ENCODE data around the gene ODC1.
"Not testable (repeated sequence)": the region's sequence is repeated elsewhere in the genome, so short reads cannot be mapped to it uniquely, and the experiment has no call there.

Gene ODC1

GRCh38 chr2:10477443-10478297 is 29.5 kb upstream of the ODC1 start:
- DNase-seq: no peak

- no peak for DNase-seq
Measured at GRCh38 chr2:10476723-10477442, 28.8 kb upstream of the ODC1 start.

- DNase-seq: no peak
Measured at GRCh38 chr2:10475811-10476660, 27.9 kb upstream of the ODC1 start.

GRCh38 chr2:10475221-10475722 is 27.1 kb upstream of the ODC1 start:
- DNase-seq: no peak

GRCh38 chr2:10473121-10473756 is 25.1 kb upstream of the ODC1 start:
- DNase-seq: no peak

- no peak for DNase-seq
Measured at GRCh38 chr2:10471955-10472354, 23.8 kb upstream of the ODC1 start.

GRCh38 chr2:10471046-10471571 is 23.0 kb upstream of the ODC1 start:
- no peak for DNase-seq

GRCh38 chr2:10469955-10470608 is 22.0 kb upstream of the ODC1 start:
- no peak for DNase-seq

- DNase-seq: no peak
Measured at GRCh38 chr2:10469301-10469700, 21.2 kb upstream of the ODC1 start.

- no peak for DNase-seq
Measured at GRCh38 chr2:10467401-10467800, 19.3 kb upstream of the ODC1 start.

- DNase-seq: no peak
Measured at GRCh38 chr2:10466801-10467200, 18.7 kb upstream of the ODC1 start.

- no peak for DNase-seq
Measured at GRCh38 chr2:10465910-10466309, 17.8 kb upstream of the ODC1 start.

GRCh38 chr2:10462178-10463083 is 14.3 kb upstream of the ODC1 start:
- DNase-seq: no peak

GRCh38 chr2:10460366-10460796 is 12.3 kb upstream of the ODC1 start:
- DNase-seq: no peak

GRCh38 chr2:10457846-10458598 is 9.9 kb upstream of the ODC1 start:
- DNase-seq: no peak

GRCh38 chr2:10457195-10457594 is 9.1 kb upstream of the ODC1 start:
- not testable (repeated sequence) for DNase-seq

GRCh38 chr2:10454505-10454904 is 6.4 kb upstream of the ODC1 start:
- DNase-seq: no peak

GRCh38 chr2:10453905-10454298 is 5.8 kb upstream of the ODC1 start:
- no peak for DNase-seq

- no peak for DNase-seq
Measured at GRCh38 chr2:10452956-10453904, 5.1 kb upstream of the ODC1 start.

Measured in CD4-positive, alpha-beta T cell treated with Interleukin-4 for 4 hours (primary cell).